Measurements from ENCODE around the gene EGFL6. TPM values are rescaled to one million over a fixed set of nuclear protein-coding genes. Genes with fewer than 3 reads are reported as not detected.
"Not testable (repeated sequence)": the region's sequence is repeated elsewhere in the genome, so short reads cannot be mapped to it uniquely, and the experiment has no call there.

Gene EGFL6
- total RNA-seq, 2 donors from 2014 or later, result not detected

DNA sequence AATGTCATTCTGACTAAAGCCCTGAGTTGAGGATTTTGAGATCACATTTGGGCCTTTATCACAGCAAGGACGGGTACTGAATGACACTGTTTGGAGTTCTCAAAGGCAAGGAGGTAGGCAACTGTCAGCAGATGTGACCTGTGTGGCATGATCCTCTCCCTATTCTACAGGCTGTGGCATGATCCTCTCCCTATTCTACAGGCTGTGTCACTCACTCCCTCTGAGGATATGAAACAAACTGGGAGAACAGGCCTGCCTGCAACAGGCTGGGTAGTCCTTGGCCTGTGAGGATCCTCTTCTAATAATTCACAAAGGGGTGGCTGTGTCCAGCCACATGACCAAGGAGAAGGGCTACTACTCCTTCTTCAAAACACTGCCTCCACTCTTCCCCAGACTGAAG lies 68.6 kb downstream of the EGFL6 start:
- ATAC-seq (no peak), DNase-seq (no peak)
- Histone ChIP-seq H3K27me3 (no peaks in the 10 kb centered on the region), H3K36me3 (replicated peaks in 1 of 2; ENCODE audit: insufficient read depth in 1 of 2, low read depth in 2 of 2) (no peaks in the 10 kb centered on the region), H3K27ac (no peak overlapping the region), H3K4me3 (no peak overlapping the region), H3K4me1 (no peaks in the 10 kb centered on the region), H3K9me3 (no peaks in the 10 kb centered on the region)
- intact Hi-C loops (cut with DNase I), result no loop called here
- TF ChIP-seq, protein P1, sequence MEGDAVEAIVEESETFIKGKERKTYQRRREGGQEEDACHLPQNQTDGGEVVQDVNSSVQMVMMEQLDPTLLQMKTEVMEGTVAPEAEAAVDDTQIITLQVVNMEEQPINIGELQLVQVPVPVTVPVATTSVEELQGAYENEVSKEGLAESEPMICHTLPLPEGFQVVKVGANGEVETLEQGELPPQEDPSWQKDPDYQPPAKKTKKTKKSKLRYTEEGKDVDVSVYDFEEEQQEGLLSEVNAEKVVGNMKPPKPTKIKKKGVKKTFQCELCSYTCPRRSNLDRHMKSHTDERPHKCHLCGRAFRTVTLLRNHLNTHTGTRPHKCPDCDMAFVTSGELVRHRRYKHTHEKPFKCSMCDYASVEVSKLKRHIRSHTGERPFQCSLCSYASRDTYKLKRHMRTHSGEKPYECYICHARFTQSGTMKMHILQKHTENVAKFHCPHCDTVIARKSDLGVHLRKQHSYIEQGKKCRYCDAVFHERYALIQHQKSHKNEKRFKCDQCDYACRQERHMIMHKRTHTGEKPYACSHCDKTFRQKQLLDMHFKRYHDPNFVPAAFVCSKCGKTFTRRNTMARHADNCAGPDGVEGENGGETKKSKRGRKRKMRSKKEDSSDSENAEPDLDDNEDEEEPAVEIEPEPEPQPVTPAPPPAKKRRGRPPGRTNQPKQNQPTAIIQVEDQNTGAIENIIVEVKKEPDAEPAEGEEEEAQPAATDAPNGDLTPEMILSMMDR (IDR thresholded peaks at IDR 0.05), result no peak
- no peak for TF ChIP-seq POLR2A (IDR thresholded peaks at IDR 0.05)
- 36 to 100% methylated on average over 1 of the region's 1 CpG for WGBS, 2 donors

DNA sequence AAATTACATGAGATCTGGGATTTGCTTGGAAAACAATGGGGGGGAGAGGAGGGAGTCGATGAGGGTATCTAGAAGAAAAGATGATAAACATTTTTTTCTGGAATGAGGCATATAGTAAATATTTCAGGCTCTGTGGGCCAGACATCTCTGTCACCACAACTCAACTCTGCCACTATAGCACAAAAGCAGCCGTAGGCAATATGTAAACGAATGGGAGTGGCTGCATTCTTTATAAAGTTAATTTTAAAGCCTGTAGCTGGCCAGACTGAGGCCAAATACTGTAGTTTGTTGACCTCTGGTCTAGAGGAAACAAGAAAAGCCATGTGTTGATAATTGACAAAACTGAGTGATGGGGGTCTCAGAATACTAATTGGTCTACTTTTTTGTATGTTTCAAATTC lies 69.4 kb downstream of the EGFL6 start:
- H3K27me3 ChIP-seq, result no peaks in the 10 kb centered on the region
- DNase-seq (no peak), ATAC-seq (no peak)
- H3K9me3 ChIP-seq, result no peaks in the 10 kb centered on the region
- no peaks in the 10 kb centered on the region for H3K4me1 ChIP-seq
- H3K4me3 ChIP-seq, result no peak overlapping the region
- intact Hi-C loops (cut with DNase I), result no loop called here
- H3K27ac ChIP-seq, result no peak overlapping the region
- 30 to 38% methylated on average over 3 of the region's 3 CpGs for WGBS, 2 donors
- TF ChIP-seq, protein P1 (IDR thresholded peaks at IDR 0.05), result no peak
- TF ChIP-seq POLR2A (IDR thresholded peaks at IDR 0.05), result no peak
- H3K36me3 ChIP-seq (replicated peaks in 1 of 2; ENCODE audit: insufficient read depth in 1 of 2, low read depth in 2 of 2), result no peaks in the 10 kb centered on the region

DNA sequence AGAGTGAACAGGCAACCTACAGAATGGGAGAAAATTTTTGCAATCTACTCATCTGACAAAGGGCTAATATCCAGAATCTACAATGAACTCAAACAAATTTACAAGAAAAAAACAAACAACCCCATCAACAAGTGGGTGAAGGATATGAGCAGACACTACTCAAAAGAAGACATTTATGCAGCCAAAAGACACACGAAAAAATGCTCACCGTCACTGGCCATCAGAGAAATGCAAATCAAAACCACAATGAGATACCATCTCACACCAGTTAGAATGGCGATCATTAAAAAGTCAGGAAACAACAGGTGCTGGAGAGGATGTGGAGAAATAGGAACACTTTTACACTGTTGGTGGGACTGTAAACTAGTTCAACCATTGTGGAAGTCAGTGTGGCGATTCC lies 72.3 kb downstream of the EGFL6 start:
- H3K27ac ChIP-seq; H3K9me3 ChIP-seq; H3K4me1 ChIP-seq; DNase-seq; H3K4me3 ChIP-seq; H3K36me3 ChIP-seq (replicated peaks in 1 of 2; ENCODE audit: insufficient read depth in 1 of 2, low read depth in 2 of 2); H3K27me3 ChIP-seq; intact Hi-C loops (cut with DNase I); ATAC-seq: not testable (repeated sequence)
- 68% methylated on average over 2 of the region's 4 CpGs; no CpG with 5 or more reads in 1 of the 2 donors for whole genome bisulfite sequencing, 2 donors

DNA sequence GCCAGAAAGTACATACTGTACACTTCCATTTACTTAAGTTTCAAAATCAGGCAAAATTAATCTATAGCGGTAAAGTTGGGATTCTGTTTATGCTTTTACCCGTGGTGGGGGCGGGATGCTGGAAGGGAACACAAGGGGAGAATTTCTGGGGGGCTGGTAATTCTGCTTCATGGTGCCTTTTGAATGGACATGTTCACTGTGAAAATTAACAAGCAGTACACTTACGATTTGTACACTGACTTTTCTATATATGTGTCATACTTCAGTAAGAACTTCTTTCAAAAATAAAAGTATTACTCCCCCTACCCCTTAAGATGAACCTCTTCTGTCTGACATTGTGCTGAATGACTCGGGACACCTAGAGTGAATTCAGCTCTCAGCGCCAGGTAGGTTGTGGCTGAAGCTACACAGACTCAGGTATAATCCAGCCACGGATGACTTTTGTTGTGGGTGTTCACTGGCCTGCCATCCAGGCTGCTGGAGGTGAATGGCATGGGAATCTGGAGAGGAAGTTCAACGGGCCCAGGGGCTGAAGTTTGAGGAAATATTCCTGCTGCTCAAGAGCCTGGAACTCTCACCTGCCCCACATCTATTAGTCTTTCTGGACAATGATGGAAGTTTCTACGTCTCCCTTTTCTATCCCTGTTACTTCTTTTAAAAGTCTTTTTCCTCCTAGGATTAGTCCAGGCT lies 76.2 kb downstream of the EGFL6 start:
- no peaks in the 10 kb centered on the region for H3K4me1 ChIP-seq
- H3K27ac ChIP-seq, result no peak overlapping the region
- no peak for DNase-seq
- 49 to 55% methylated on average over 8 to 9 of the region's 9 CpGs for WGBS, 2 donors
- H3K27me3 ChIP-seq, result no peaks in the 10 kb centered on the region
- no peaks in the 10 kb centered on the region for H3K9me3 ChIP-seq
- H3K4me3 ChIP-seq, result no peak overlapping the region
- intact Hi-C loops (cut with DNase I), result loop anchor here (5.0 kb wide), 1 partner anchor 138 kb away; no protein-coding TSS in a partner anchor
- TF ChIP-seq, protein P1 (IDR thresholded peaks at IDR 0.05), result no peak
- no peak for TF ChIP-seq POLR2A (IDR thresholded peaks at IDR 0.05)
- ATAC-seq, result no peak
- H3K36me3 ChIP-seq (replicated peaks in 1 of 2; ENCODE audit: insufficient read depth in 1 of 2, low read depth in 2 of 2), result no peaks in the 10 kb centered on the region

DNA sequence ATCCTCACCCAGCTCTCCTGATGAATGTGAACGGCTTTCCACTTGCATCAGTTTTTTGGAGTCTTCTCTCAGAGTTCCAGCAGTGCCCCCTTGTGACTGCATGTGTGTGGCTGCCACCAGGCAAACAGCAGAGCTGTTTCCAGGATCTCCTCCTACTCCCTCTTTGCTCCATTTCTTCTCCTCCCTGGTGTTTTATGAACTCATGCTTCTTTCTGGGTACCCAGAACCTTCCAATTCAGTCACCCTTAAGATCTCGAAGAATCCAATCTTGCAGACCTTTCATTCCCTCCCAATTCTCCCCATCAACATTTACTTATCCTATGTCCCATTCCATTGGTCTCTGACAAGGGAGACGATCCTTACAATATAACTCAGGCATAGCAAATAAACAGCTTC lies 76.8 kb downstream of the EGFL6 start:
- intact Hi-C loops (cut with DNase I), result loop anchor here (5.0 kb wide), 1 partner anchor 139 kb away; no protein-coding TSS in a partner anchor
- Histone ChIP-seq H3K9me3 (no peaks in the 10 kb centered on the region), H3K4me1 (no peaks in the 10 kb centered on the region), H3K4me3 (no peak overlapping the region), H3K27ac (no peak overlapping the region), H3K36me3 (replicated peaks in 1 of 2; ENCODE audit: insufficient read depth in 1 of 2, low read depth in 2 of 2) (no peaks in the 10 kb centered on the region), H3K27me3 (no peaks in the 10 kb centered on the region)
- WGBS, 2 donors, result 22 to 23% methylated on average over 3 of the region's 3 CpGs
- ATAC-seq, result peak; percentile 70
- no peak for TF ChIP-seq POLR2A (IDR thresholded peaks at IDR 0.05)
- TF ChIP-seq, protein P1 (IDR thresholded peaks at IDR 0.05), result peak; percentile 36 to 60 (median 57)
- DNase-seq, result peak; percentile 62 to 80 (median 66)

Measured in body of pancreas (tissue), 4 donors.